ENCODE data around the gene ADD3.

- TF ChIP-seq, protein P1, sequence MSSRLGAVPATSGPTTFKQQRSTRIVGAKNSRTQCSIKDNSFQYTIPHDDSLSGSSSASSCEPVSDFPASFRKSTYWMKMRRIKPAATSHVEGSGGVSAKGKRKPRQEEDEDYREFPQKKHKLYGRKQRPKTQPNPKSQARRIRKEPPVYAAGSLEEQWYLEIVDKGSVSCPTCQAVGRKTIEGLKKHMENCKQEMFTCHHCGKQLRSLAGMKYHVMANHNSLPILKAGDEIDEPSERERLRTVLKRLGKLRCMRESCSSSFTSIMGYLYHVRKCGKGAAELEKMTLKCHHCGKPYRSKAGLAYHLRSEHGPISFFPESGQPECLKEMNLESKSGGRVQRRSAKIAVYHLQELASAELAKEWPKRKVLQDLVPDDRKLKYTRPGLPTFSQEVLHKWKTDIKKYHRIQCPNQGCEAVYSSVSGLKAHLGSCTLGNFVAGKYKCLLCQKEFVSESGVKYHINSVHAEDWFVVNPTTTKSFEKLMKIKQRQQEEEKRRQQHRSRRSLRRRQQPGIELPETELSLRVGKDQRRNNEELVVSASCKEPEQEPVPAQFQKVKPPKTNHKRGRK (CRISPR knock-in tag; IDR thresholded peaks at IDR 0.05; ENCODE audit: borderline replicate concordance): no peak
- TF ChIP-seq ZNF317 (CRISPR knock-in tag; IDR thresholded peaks at IDR 0.05; ENCODE audit: borderline replicate concordance, low read depth): no peak
These were observed 166.4 kb downstream of the ADD3 start for GRCh38 chr10:110174201-110174600.

Data from WTC11 (cell line).